Neural cell (in vitro differentiated cells): ENCODE measurements around the gene CEBPZ.

Source experiments
- CTCF ChIP-seq: fragments of 450-650 bp; IDR thresholded peaks from 2 replicates; pipeline ENCODE4 v1.5.1; 2014; ENCODE audit warnings: antibody characterized with exemption, mild to moderate bottlenecking, moderate library complexity; ENCODE audit not compliant: poor library complexity, severe bottlenecking
- EP300 ChIP-seq: fragments of 450-650 bp; conservative IDR thresholded peaks from 2 replicates; pipeline ENCODE4 v1.6.1; 2014; ENCODE audit warnings: antibody characterized with exemption, mild to moderate bottlenecking, moderate library complexity; ENCODE audit not compliant: poor library complexity, severe bottlenecking
- EZH2 ChIP-seq: fragments of 200-600, 300-800 bp; shearing (Covaris generic), sonication (generic); IDR thresholded peaks from 2 replicates; pipeline ENCODE4 v1.6.1; 2014; ENCODE audit warnings: antibody characterized with exemption, low read length, borderline replicate concordance, mild to moderate bottlenecking; ENCODE audit not compliant: insufficient read depth, poor library complexity, severe bottlenecking
- POLR2AphosphoS5 ChIP-seq: IDR thresholded peaks from 2 replicates; pipeline ENCODE4 v1.6.1; 2012
- RAD21 ChIP-seq: fragments of 450-650 bp; conservative IDR thresholded peaks from 2 replicates; pipeline ENCODE4 v1.6.1; 2014; ENCODE audit warnings: antibody characterized with exemption, mild to moderate bottlenecking, moderate library complexity
- REST ChIP-seq: IDR thresholded peaks from 2 replicates; pipeline ENCODE4 v1.6.1; 2012; ENCODE audit warnings: borderline replicate concordance
- TAF1 ChIP-seq: IDR thresholded peaks from 2 replicates; pipeline ENCODE4 v1.6.1; 2012; ENCODE audit warnings: low read depth

- no peak for TF ChIP-seq EP300
- TF ChIP-seq CTCF, result no peak
- TF ChIP-seq RAD21, result no peak
- no peak for TF ChIP-seq POLR2AphosphoS5
- no peak for TF ChIP-seq REST
- no peak for TF ChIP-seq TAF1
- no peak for TF ChIP-seq EZH2
These were observed 63.7 kb downstream of the CEBPZ start for GRCh38 chr2:37167636-37168180.
